Measurements from ENCODE around the gene AMBRA1.

AMBRA1 gene

DNA sequence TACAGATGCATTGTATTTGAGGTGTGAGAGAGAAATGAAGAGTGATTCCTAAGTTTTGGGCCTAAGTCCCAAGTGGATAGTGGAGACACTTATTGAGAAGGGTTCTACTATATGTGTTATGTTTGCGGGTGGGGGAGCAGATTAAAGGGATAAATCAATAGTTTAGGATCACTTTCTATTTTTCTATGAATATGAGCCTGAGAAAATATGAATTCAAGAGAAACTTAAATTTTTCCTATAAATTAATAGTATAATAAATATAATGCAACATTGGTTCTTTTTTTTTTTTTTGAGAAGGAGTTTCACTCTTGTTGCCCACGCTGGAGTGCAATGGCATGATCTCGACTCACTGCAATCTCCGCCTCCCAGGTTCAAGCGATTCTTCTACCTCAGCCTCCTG is 31.3 kb downstream of the AMBRA1 start:
- Histone ChIP-seq H3K9me3 (ENCODE audit: severe bottlenecking) (no peaks in the 10 kb centered on the region), H3K36me3 (ENCODE audit: low read depth) (no peaks in the 10 kb centered on the region), H3K4me3 (ENCODE audit: severe bottlenecking) (no peak overlapping the region), H3K27ac (ENCODE audit: poor library complexity, severe bottlenecking) (no peak overlapping the region), H3K27me3 (ENCODE audit: insufficient read depth, poor library complexity, severe bottlenecking) (no peaks in the 10 kb centered on the region), H3K4me1 (ENCODE audit: insufficient read depth, poor library complexity, severe bottlenecking) (peaks cover 32% of the 10 kb centered on the region)
- ATAC-seq (ENCODE audit: low read depth) (no peak), DNase-seq (ENCODE audit: low spot score) (no peak)
- TF ChIP-seq, protein P1, sequence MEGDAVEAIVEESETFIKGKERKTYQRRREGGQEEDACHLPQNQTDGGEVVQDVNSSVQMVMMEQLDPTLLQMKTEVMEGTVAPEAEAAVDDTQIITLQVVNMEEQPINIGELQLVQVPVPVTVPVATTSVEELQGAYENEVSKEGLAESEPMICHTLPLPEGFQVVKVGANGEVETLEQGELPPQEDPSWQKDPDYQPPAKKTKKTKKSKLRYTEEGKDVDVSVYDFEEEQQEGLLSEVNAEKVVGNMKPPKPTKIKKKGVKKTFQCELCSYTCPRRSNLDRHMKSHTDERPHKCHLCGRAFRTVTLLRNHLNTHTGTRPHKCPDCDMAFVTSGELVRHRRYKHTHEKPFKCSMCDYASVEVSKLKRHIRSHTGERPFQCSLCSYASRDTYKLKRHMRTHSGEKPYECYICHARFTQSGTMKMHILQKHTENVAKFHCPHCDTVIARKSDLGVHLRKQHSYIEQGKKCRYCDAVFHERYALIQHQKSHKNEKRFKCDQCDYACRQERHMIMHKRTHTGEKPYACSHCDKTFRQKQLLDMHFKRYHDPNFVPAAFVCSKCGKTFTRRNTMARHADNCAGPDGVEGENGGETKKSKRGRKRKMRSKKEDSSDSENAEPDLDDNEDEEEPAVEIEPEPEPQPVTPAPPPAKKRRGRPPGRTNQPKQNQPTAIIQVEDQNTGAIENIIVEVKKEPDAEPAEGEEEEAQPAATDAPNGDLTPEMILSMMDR (IDR thresholded peaks at IDR 0.05; ENCODE audit: poor library complexity, severe bottlenecking) = no peak

DNA sequence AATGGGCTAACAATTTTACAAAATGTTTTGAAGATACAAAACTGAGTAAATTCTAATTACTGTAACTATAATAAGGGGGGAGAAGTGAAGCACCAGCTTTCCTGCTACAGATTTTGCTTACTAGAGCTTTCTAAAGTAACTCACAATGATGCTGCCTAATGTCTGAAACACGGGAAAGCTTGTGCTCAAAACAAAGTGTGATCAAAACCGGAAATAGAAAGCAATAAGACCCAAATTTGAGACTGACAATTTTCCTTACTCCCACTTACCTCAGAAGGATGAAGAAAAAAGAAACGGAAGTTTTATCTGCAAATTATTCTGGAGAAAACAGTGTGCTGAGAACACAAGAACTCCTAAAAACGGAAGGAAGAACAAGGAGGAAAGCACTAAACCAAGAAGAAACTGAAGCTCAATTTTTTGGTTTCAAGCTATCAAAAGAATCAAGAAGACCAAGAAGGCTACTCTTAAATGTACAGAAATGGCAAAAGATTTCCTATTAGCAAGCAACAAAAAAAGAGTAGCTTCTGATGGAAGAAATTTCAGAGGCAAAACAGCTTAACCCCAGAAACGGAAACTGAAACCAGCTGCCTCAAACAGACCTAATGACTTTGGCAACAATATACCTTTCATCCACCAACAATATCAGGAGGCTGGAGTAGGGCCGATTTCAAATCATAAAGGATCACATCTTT is 33.4 kb downstream of the AMBRA1 start:
- Histone ChIP-seq H3K4me3 (ENCODE audit: severe bottlenecking) (peak overlapping the region; percentile 22), H3K27ac (ENCODE audit: poor library complexity, severe bottlenecking) (peak overlapping the region; percentile 30), H3K36me3 (ENCODE audit: low read depth) (no peaks in the 10 kb centered on the region), H3K9me3 (ENCODE audit: severe bottlenecking) (no peaks in the 10 kb centered on the region), H3K4me1 (ENCODE audit: insufficient read depth, poor library complexity, severe bottlenecking) (peaks cover 44% of the 10 kb centered on the region), H3K27me3 (ENCODE audit: insufficient read depth, poor library complexity, severe bottlenecking) (no peaks in the 10 kb centered on the region)
- peak; percentile 43 for ATAC-seq (ENCODE audit: low read depth)
- TF ChIP-seq, protein P1 (IDR thresholded peaks at IDR 0.05; ENCODE audit: poor library complexity, severe bottlenecking) = no peak
- DNase-seq (ENCODE audit: low spot score) = no peak

DNA sequence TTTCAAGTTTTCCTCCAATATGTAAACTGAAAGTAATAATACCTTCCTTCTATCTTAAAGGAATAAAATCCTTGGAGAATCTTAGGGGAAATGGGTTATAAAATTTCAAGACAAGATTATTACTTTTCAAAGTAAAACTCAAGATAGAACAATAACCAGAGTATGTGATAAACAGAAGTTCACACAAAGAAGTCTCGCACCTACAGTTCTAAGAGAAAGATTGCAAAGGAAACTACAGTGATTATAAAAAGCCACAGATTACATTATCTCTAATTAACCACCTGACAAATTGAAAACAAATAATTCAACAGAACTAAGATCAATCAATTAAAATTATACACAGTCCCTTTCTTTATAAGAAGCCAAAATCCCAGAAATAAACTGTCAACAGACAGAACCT is 34.0 kb downstream of the AMBRA1 start:
- Histone ChIP-seq H3K27ac (ENCODE audit: poor library complexity, severe bottlenecking) (peak overlapping the region; percentile 30), H3K36me3 (ENCODE audit: low read depth) (no peaks in the 10 kb centered on the region), H3K4me1 (ENCODE audit: insufficient read depth, poor library complexity, severe bottlenecking) (peaks cover 49% of the 10 kb centered on the region), H3K27me3 (ENCODE audit: insufficient read depth, poor library complexity, severe bottlenecking) (no peaks in the 10 kb centered on the region), H3K9me3 (ENCODE audit: severe bottlenecking) (no peaks in the 10 kb centered on the region), H3K4me3 (ENCODE audit: severe bottlenecking) (no peak overlapping the region)
- ATAC-seq (ENCODE audit: low read depth) = no peak
- DNase-seq (ENCODE audit: low spot score) = no peak
- TF ChIP-seq, protein P1 (IDR thresholded peaks at IDR 0.05; ENCODE audit: poor library complexity, severe bottlenecking) = no peak

DNA sequence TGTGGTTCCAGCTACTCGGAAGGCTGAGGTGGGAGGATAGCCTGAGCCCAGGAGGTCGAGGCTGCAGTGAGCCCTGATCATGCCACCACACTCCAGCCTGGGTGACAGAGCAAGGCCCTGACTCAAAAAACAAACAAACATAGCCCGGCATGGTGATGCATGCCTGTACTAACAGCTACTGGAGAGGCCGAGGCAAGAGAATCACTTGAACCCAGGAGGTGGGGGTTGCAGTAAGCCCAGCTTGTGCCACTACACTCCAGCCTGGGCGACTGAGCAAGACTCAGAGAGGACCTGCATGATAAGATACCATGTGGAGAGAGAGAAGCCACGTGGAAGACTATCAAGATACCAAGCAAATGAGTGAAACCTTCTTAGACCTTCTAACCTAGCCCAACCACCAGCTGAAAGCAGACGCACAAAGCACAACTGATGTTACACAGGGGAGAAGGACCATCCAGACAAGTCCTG is 36.1 kb downstream of the AMBRA1 start:
- ATAC-seq (ENCODE audit: low read depth) = peak; percentile 41
- TF ChIP-seq, protein P1 (IDR thresholded peaks at IDR 0.05; ENCODE audit: poor library complexity, severe bottlenecking) = no peak
- no peak for DNase-seq (ENCODE audit: low spot score)
- peaks cover 66% of the 10 kb centered on the region for H3K4me1 ChIP-seq (ENCODE audit: insufficient read depth, poor library complexity, severe bottlenecking)
- H3K9me3 ChIP-seq (ENCODE audit: severe bottlenecking) = no peaks in the 10 kb centered on the region
- H3K27ac ChIP-seq (ENCODE audit: poor library complexity, severe bottlenecking) = no peak overlapping the region
- no peaks in the 10 kb centered on the region for H3K27me3 ChIP-seq (ENCODE audit: insufficient read depth, poor library complexity, severe bottlenecking)
- H3K36me3 ChIP-seq (ENCODE audit: low read depth) = no peaks in the 10 kb centered on the region
- H3K4me3 ChIP-seq (ENCODE audit: severe bottlenecking) = no peak overlapping the region
